HUES48 (cell line): ENCODE results near the gene NXN.

Experiments
- H3K27ac ChIP-seq: one replicate; pipeline ENCODE4 v1.7.0; 2013; ENCODE audit warnings: low read depth, low read length, inconsistent platforms
- H3K27me3 ChIP-seq: 2 replicates; pipeline ENCODE4 v1.6.1; 2013; ENCODE audit warnings: mild to moderate bottlenecking, low read length; ENCODE audit not compliant: control insufficient read depth, insufficient read depth
- H3K36me3 ChIP-seq: 2 replicates; pipeline ENCODE4 v1.6.1; 2013; ENCODE audit warnings: low read length; ENCODE audit not compliant: control insufficient read depth, insufficient read depth
- H3K4me1 ChIP-seq: 2 replicates; pipeline ENCODE4 v1.6.1; 2013; ENCODE audit warnings: mild to moderate bottlenecking, low read length; ENCODE audit not compliant: control insufficient read depth, insufficient read depth
- H3K4me3 ChIP-seq: 2 replicates; pipeline ENCODE4 v1.5.1; 2013; ENCODE audit warnings: mild to moderate bottlenecking, low read depth, low read length
- H3K9ac ChIP-seq: 2 replicates; pipeline ENCODE4 v1.6.1; 2013; ENCODE audit warnings: mild to moderate bottlenecking, low read depth, low read length, moderate library complexity
- H3K9me3 ChIP-seq: 2 replicates; pipeline ENCODE4 v1.6.1; 2013; ENCODE audit warnings: low read length; ENCODE audit not compliant: control insufficient read depth, insufficient read depth

The NXN gene

DNA sequence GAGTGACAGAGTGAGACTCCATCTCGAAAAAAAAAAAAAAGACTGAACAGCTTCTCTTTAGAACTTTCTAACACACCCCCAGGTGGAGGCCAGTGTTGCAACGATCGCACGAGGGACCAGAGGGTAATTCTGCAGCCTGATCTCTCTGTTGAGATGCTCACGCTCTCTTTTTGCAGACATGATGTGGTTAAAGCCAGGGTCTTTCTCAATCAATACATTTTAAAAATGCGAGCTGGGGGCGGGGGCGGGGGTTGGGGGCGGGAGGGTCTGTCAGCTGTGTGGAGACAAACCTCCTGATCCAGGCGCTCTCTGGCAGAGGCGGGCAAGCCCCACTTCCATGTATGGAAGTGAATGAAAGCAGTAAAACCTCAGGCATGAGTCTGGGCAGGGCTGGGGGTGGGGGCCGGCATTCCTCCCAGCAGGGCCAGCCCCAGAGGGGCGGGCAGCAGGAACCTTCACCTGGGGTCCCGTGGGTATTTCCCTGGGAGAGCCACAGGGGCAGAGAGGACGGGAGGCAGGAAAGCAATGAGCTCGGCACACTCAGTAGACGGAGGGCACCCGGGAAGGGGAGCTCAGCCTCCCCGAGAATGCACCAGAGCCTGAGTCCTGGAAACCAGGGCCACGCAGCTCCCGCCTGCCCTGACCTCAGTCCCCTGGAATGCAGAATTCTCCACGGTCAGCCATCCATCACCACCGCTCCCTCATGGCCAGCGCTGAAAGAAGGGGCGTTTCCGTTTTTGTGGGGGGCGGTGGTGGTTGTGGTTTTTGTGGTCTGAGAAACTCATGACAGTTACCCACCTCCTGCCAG is 28.0 kb downstream of the NXN start:
- Histone ChIP-seq H3K9me3 (no peaks in the 10 kb centered on the region), H3K27me3 (no peaks in the 10 kb centered on the region), H3K4me1 (peaks cover 29% of the 10 kb centered on the region), H3K36me3 (peaks cover 6% of the 10 kb centered on the region; the same call in 1 of the 2 replicates), H3K9ac (peak overlapping the region; percentile 80), H3K4me3 (peak overlapping the region; percentile 36), H3K27ac (peak overlapping the region; percentile 98)

DNA sequence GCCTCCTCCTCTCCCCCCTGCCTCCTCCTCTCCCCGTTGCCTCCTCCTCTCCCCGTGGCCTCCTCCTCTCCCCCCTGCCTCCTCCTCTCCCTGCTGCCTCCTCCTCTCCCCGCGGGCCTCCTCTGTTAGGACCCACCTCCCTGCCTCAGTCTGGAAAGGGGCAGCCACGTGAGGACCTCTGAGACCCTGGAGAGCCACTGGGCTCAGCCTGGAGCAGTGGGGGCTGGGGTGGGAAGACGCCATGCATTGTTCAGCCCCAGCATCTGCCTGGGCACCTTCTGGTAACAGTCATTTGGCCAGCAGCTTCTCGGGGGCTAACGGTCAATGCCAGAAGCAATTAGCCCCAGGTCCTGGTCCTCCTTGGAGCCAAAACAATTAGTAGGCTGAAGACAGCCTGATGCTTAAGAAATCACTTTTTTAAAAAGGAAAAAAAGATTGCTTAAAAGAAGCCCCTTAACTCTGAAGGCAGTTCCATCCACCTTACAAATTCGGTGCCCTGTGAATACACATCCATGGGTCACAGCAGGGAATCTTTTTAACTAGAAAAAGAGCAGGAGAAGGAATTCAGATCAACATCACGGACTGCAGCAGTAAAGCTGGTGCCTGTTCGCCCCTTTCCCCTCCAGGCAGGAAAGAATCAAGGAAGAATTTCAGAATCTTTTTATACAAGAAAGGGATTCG is 29.8 kb downstream of the NXN start:
- peaks cover 28% of the 10 kb centered on the region for H3K4me1 ChIP-seq
- no peaks in the 10 kb centered on the region for H3K27me3 ChIP-seq
- peak overlapping the region; percentile 79 for H3K9ac ChIP-seq
- H3K27ac ChIP-seq = peak overlapping the region; percentile 98
- H3K9me3 ChIP-seq = no peaks in the 10 kb centered on the region
- peaks cover 6% of the 10 kb centered on the region; the same call in 1 of the 2 replicates for H3K36me3 ChIP-seq
- peak overlapping the region; percentile 41 for H3K4me3 ChIP-seq

DNA sequence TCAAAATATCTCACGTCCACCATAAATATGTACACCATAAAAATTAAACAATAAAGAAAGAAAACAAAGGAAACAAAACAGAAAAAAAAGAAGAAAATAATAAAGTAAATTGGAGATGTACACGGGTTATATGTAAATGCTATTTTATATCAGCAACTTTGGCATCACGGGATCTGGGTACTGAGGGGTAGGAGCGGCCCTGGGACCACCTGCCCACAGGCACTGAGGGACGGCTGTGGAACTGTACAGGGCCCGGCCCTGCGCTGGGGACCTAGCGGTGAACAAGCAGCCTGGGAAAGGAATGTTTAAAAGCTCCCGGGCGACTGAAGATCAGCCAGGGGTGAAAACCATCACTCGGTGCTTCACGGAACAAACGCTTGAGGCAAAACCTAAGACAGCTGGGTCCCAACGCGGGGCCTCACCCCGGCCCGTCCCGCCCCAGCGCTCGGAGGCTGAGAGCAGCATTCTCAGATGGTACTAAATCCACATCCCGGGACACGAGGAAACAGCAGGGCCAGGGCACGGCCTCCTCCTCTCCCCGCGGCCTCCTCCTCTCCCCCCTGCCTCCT is 31.2 kb downstream of the NXN start:
- H3K4me3 ChIP-seq = no peak overlapping the region
- no peaks in the 10 kb centered on the region for H3K27me3 ChIP-seq
- no peaks in the 10 kb centered on the region for H3K9me3 ChIP-seq
- peaks cover 33% of the 10 kb centered on the region for H3K4me1 ChIP-seq
- no peak overlapping the region for H3K27ac ChIP-seq
- H3K36me3 ChIP-seq = peaks cover 6% of the 10 kb centered on the region; the same call in 1 of the 2 replicates
- no peak overlapping the region for H3K9ac ChIP-seq

- no peak overlapping the region for H3K27ac ChIP-seq
- H3K9me3 ChIP-seq = no peaks in the 10 kb centered on the region
Measured at GRCh38 chr17:946510-947236, 32.9 kb downstream of the NXN start.

DNA sequence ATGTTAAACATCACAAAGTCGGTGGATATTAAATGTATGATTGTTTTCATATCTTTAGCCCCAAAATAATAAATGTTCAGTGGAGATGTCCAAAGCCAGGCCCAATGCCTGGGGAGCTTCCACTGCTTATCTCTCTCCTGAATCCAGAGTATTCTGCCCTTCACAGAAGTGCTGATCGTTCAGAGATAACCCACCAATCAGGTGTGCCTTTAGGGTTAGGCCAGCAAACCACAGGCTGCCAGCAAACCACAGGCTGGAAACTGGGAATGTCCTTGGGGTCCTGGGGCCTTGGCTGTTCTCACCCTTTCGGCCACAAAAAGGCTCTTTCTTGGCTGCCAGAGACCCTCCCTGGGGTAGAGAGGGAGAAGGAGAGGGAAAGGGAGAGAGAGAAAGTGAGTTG is 33.9 kb downstream of the NXN start:
- peaks cover 22% of the 10 kb centered on the region for H3K4me1 ChIP-seq
- peak overlapping the region; percentile 26 for H3K27ac ChIP-seq
- H3K4me3 ChIP-seq = no peak overlapping the region
- no peaks in the 10 kb centered on the region for H3K9me3 ChIP-seq
- peaks cover 6% of the 10 kb centered on the region; the same call in 1 of the 2 replicates for H3K36me3 ChIP-seq
- no peak overlapping the region for H3K9ac ChIP-seq
- H3K27me3 ChIP-seq = no peaks in the 10 kb centered on the region

More at GRCh38 chr17:946510-947236, 32.9 kb downstream of the NXN start:
- Histone ChIP-seq H3K4me1 (peaks cover 30% of the 10 kb centered on the region), H3K9ac (no peak overlapping the region), H3K27me3 (no peaks in the 10 kb centered on the region), H3K36me3 (peaks cover 6% of the 10 kb centered on the region; the same call in 1 of the 2 replicates), H3K4me3 (no peak overlapping the region)

- Histone ChIP-seq H3K9ac (no peak overlapping the region), H3K36me3 (peaks cover 6% of the 10 kb centered on the region; the same call in 1 of the 2 replicates), H3K9me3 (no peaks in the 10 kb centered on the region), H3K27ac (peak overlapping the region; percentile 50), H3K27me3 (no peaks in the 10 kb centered on the region), H3K4me3 (no peak overlapping the region), H3K4me1 (peaks cover 12% of the 10 kb centered on the region)
Measured at GRCh38 chr17:944266-944826, 35.2 kb downstream of the NXN start.

GRCh38 chr17:935485-935884 is 44.1 kb downstream of the NXN start:
- Histone ChIP-seq H3K9me3 (no peaks in the 10 kb centered on the region), H3K36me3 (no peaks in the 10 kb centered on the region), H3K27me3 (no peaks in the 10 kb centered on the region), H3K4me3 (no peak overlapping the region), H3K27ac (no peak overlapping the region), H3K9ac (no peak overlapping the region), H3K4me1 (peaks cover 26% of the 10 kb centered on the region)

DNA sequence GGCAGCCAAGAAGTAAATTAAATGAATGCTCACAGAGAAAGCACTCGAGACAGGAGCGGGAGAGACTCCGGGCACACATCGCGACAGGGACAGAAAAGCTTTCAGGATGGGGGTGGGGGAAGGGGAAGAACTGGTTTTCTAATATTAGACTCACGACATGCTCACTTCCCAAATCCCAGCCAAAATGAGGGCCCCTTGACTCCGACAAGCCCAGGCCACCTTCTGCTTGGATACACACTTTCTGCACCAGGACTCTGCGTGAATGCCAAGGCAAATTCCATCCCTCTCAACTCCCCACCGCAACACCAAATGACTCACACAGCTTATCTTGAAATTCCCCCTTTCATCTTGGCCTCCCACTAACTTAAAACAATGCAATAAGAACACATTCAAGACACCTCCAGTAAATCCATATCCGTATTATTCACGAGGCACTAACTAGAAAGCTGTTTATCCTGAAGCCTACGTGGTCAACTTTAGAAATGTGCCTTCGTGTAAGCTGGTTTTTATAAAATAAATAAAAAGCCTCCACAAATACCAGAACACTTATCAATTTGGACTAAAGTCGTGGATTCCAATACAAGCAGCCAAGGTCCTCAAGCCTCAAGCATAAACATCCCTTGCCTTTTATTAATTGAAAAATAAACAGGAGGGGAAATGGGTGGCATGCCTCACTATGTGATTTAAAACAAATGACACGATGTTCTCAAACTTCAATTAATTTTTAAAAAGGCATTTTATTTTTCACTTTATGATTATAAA is 46.1 kb downstream of the NXN start:
- Histone ChIP-seq H3K27ac (peak overlapping the region; percentile 96), H3K27me3 (no peaks in the 10 kb centered on the region), H3K36me3 (peaks cover 8% of the 10 kb centered on the region; the same call in 1 of the 2 replicates), H3K9ac (peak overlapping the region; percentile 40; the same call in 1 of the 2 replicates), H3K4me3 (peak overlapping the region; percentile 31; the same call in 1 of the 2 replicates), H3K4me1 (peaks cover 26% of the 10 kb centered on the region), H3K9me3 (no peaks in the 10 kb centered on the region)

GRCh38 chr17:930258-930657 is 49.3 kb downstream of the NXN start:
- H3K9me3 ChIP-seq = no peaks in the 10 kb centered on the region
- H3K9ac ChIP-seq = no peak overlapping the region
- H3K36me3 ChIP-seq = peaks cover 8% of the 10 kb centered on the region; the same call in 1 of the 2 replicates
- no peak overlapping the region for H3K27ac ChIP-seq
- no peak overlapping the region for H3K4me3 ChIP-seq
- peaks cover 35% of the 10 kb centered on the region for H3K4me1 ChIP-seq
- no peaks in the 10 kb centered on the region for H3K27me3 ChIP-seq

GRCh38 chr17:929586-929985 is 50.0 kb downstream of the NXN start:
- H3K27ac ChIP-seq = peak overlapping the region; percentile 40
- H3K4me3 ChIP-seq = no peak overlapping the region
- H3K9me3 ChIP-seq = no peaks in the 10 kb centered on the region
- H3K27me3 ChIP-seq = no peaks in the 10 kb centered on the region
- H3K9ac ChIP-seq = no peak overlapping the region
- peaks cover 8% of the 10 kb centered on the region; the same call in 1 of the 2 replicates for H3K36me3 ChIP-seq
- H3K4me1 ChIP-seq = peaks cover 41% of the 10 kb centered on the region
